ENCODE measurements around the gene AIFM3. TPM values are rescaled to one million over a fixed set of nuclear protein-coding genes. Genes with fewer than 3 reads are reported as not detected.

AIFM3 gene
- total and polyA plus RNA-seq, 4 donors = 0.38 to 1.1 (median 0.63) TPM

- Histone ChIP-seq H3K27me3 (ENCODE audit: control insufficient read depth in 4 of 4, insufficient read depth in 4 of 4, low read length in 3 of 4) (no peaks in the 10 kb centered on the region), H3K36me3 (ENCODE audit: control insufficient read depth in 4 of 4, insufficient read depth in 3 of 4, low read depth in 1 of 4, low read length in 3 of 4) (peaks cover 4 to 66% (median 13%) of the 10 kb centered on the region in 4 donors), H3K4me3 (ENCODE audit: low read depth in 1 of 3, low read length in 3 of 3) (no peak overlapping the region), H3K27ac (ENCODE audit: low read depth in 1 of 2, low read length in 2 of 2) (no peak overlapping the region), H3K9me3 (ENCODE audit: control insufficient read depth in 4 of 4, low read length in 3 of 4) (no peaks in the 10 kb centered on the region), H3K9ac (ENCODE audit: low read depth in 1 of 2, low read length in 2 of 2) (no peak overlapping the region), H3K4me1 (ENCODE audit: control insufficient read depth in 4 of 4, insufficient read depth in 4 of 4, low read length in 3 of 4) (peaks cover 0 to 5% (median 2%) of the 10 kb centered on the region in 4 donors)
- no peak for DNase-seq (ENCODE audit: low spot score)
- no peak for TF ChIP-seq RAD21 (IDR thresholded peaks at IDR 0.05)
- no peak for TF ChIP-seq NR2F2 (IDR thresholded peaks at IDR 0.05)
- TF ChIP-seq GABPA (IDR thresholded peaks at IDR 0.05 in 1 of 2, conservative IDR thresholded peaks at IDR 0.05 in 1 of 2) = no peak
- no peak for TF ChIP-seq EGR1 (IDR thresholded peaks at IDR 0.05; ENCODE audit: low read depth in 2 of 2)
- TF ChIP-seq RXRA (IDR thresholded peaks at IDR 0.05) = no peak
- TF ChIP-seq ZBTB33 (IDR thresholded peaks at IDR 0.05) = no peak
- no peak for TF ChIP-seq REST (IDR thresholded peaks at IDR 0.05)
- no peak for TF ChIP-seq ATF3 (IDR thresholded peaks at IDR 0.05)
- no peak for TF ChIP-seq HNF4A (conservative IDR thresholded peaks at IDR 0.05)
- no peak for TF ChIP-seq FOXA2 (IDR thresholded peaks at IDR 0.05)
- TF ChIP-seq SP1 (IDR thresholded peaks at IDR 0.05) = no peak
- TF ChIP-seq MAX (IDR thresholded peaks at IDR 0.05) = no peak
- WGBS = 96% methylated on average over 10 of the region's 10 CpGs
Observed at GRCh38 chr22:20994902-20995241, 27.8 kb downstream of the AIFM3 start.

GRCh38 chr22:20995329-20996030 lies 28.4 kb downstream of the AIFM3 start:
- Histone ChIP-seq H3K27me3 (ENCODE audit: control insufficient read depth in 4 of 4, insufficient read depth in 4 of 4, low read length in 3 of 4) (no peaks in the 10 kb centered on the region), H3K4me1 (ENCODE audit: control insufficient read depth in 4 of 4, insufficient read depth in 4 of 4, low read length in 3 of 4) (peaks cover 3 to 11% (median 6%) of the 10 kb centered on the region in 4 donors), H3K27ac (ENCODE audit: low read depth in 1 of 2, low read length in 2 of 2) (no peak overlapping the region), H3K4me3 (ENCODE audit: low read depth in 1 of 3, low read length in 3 of 3) (no peak overlapping the region), H3K9ac (ENCODE audit: low read depth in 1 of 2, low read length in 2 of 2) (no peak overlapping the region), H3K36me3 (ENCODE audit: control insufficient read depth in 4 of 4, insufficient read depth in 3 of 4, low read depth in 1 of 4, low read length in 3 of 4) (peaks cover 4 to 66% (median 13%) of the 10 kb centered on the region in 4 donors), H3K9me3 (ENCODE audit: control insufficient read depth in 4 of 4, low read length in 3 of 4) (no peaks in the 10 kb centered on the region)
- 96% methylated on average over 23 of the region's 23 CpGs for WGBS
- DNase-seq (ENCODE audit: low spot score) = no peak
- TF ChIP-seq RXRA (IDR thresholded peaks at IDR 0.05) = no peak
- TF ChIP-seq TAF1 (conservative IDR thresholded peaks at IDR 0.05) = no peak
- no peak for TF ChIP-seq MAX (IDR thresholded peaks at IDR 0.05)
- TF ChIP-seq ZBTB33 (IDR thresholded peaks at IDR 0.05) = no peak
- TF ChIP-seq GABPA (IDR thresholded peaks at IDR 0.05 in 1 of 2, conservative IDR thresholded peaks at IDR 0.05 in 1 of 2) = no peak
- TF ChIP-seq REST (IDR thresholded peaks at IDR 0.05) = no peak
- TF ChIP-seq HNF4A (conservative IDR thresholded peaks at IDR 0.05) = no peak
- no peak for TF ChIP-seq YY1 (IDR thresholded peaks at IDR 0.05)
- TF ChIP-seq EGR1 (IDR thresholded peaks at IDR 0.05; ENCODE audit: low read depth in 2 of 2) = no peak
- no peak for TF ChIP-seq NR2F2 (IDR thresholded peaks at IDR 0.05)
- no peak for TF ChIP-seq CTCF (IDR thresholded peaks at IDR 0.05; ENCODE audit: low read depth, low read length, missing input control)
- no peak for TF ChIP-seq RAD21 (IDR thresholded peaks at IDR 0.05)
- no peak for TF ChIP-seq JUND (IDR thresholded peaks at IDR 0.05)

Measured in liver (tissue), 9 donors.